NB4 (cell line): ENCODE data around the gene MAMLD1.

Experiments used
- POLR2A ChIP-seq: IDR thresholded peaks from 2 replicates; pipeline ENCODE4 v1.6.1; 2011; ENCODE audit warnings: mild to moderate bottlenecking; ENCODE audit not compliant: insufficient read length; ENCODE audit errors: extremely low read depth
- TF ChIP-seq, protein P1 (sequence below): IDR thresholded peaks from one replicate; pipeline ENCODE4 v1.5.1; 2012; ENCODE audit warnings: low read depth, low read length

DNA sequence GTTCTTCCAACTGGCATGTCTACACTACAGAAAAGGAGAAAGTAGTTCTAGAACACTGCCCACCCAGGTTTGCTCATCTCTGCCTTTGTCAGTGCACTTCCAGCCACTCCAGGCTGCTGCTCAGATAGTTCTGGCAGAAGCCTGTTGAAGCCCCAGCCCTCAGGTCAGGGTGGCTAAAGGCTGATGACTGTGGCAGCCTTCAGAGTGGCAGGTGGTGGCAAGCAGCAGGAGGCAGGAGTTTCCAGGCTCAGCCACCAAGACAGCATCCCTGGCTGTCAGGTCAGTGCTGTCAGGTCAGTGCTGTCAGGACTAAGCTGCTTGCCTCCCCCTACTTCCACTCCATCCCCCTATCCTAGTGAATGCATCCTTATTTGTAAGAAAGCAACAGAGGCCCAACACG lies 100.4 kb downstream of the MAMLD1 start:
- TF ChIP-seq, protein P1, sequence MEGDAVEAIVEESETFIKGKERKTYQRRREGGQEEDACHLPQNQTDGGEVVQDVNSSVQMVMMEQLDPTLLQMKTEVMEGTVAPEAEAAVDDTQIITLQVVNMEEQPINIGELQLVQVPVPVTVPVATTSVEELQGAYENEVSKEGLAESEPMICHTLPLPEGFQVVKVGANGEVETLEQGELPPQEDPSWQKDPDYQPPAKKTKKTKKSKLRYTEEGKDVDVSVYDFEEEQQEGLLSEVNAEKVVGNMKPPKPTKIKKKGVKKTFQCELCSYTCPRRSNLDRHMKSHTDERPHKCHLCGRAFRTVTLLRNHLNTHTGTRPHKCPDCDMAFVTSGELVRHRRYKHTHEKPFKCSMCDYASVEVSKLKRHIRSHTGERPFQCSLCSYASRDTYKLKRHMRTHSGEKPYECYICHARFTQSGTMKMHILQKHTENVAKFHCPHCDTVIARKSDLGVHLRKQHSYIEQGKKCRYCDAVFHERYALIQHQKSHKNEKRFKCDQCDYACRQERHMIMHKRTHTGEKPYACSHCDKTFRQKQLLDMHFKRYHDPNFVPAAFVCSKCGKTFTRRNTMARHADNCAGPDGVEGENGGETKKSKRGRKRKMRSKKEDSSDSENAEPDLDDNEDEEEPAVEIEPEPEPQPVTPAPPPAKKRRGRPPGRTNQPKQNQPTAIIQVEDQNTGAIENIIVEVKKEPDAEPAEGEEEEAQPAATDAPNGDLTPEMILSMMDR, result no peak
- TF ChIP-seq POLR2A, result no peak
